ENCODE results near the gene MOXD1. TPM values are rescaled to one million over a fixed set of nuclear protein-coding genes. Genes with fewer than 3 reads are reported as not detected.
"Not testable (repeated sequence)": the region's sequence is repeated elsewhere in the genome, so short reads cannot be mapped to it uniquely, and the experiment has no call there.

Gene MOXD1
- total RNA-seq, 1 donor from 2014 or later, result 113 TPM

DNA sequence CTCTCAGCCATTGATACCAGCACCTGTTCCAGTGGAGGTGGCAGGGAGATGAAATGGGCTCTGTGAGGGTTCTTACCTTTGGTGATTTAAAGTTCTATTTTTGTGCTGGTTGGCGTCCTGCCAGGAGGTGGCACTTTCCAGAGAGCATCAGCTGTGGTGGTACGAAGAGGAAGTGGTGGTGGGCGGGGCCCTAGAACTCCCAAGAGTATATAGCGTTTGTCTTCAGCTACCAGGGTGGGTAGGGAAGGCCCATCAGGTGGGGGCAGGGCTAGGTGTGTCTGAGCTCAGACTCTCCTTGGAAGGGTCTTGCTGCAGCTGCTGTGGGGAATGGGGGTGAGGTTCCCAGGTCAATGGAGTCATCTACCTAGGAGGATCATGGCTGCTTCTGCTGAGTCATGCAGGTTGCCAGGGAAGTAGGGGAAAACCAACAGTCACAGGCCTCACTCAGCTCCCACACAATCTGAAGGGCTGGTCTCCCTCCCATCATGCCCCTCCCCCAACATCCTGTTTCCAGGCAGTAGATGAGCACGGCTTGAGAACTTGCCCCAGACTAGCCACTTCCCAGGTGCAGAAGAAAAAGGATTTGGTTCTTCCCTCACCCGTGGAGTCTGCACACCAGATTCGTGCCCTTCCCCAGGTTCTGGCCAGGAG lies 46.6 kb downstream of the MOXD1 start:
- DNase-seq (ENCODE audit: low spot score in 2 of 2, unreplicated experiment in 2 of 2), result no peak
- Mint-ChIP-seq H3K9me3 (peaks cover 53% of the 10 kb centered on the region), H3K4me3 (no peak overlapping the region), H3K4me1 (peaks cover 25% of the 10 kb centered on the region), H3K27me3 (ENCODE audit: low read depth) (no peaks in the 10 kb centered on the region), H3K27ac (no peak overlapping the region), H3K36me3 (peaks cover 58% of the 10 kb centered on the region)
- TF ChIP-seq CTCF (IDR thresholded peaks at IDR 0.05; ENCODE audit: unreplicated experiment), result no peak

- peaks cover 56% of the 10 kb centered on the region for H3K9me3 Mint-ChIP-seq
- not testable (repeated sequence) for H3K27me3 Mint-ChIP-seq (ENCODE audit: low read depth); DNase-seq (ENCODE audit: low spot score in 2 of 2, unreplicated experiment in 2 of 2); H3K4me3 Mint-ChIP-seq; H3K27ac Mint-ChIP-seq
- peaks cover 13% of the 10 kb centered on the region for H3K4me1 Mint-ChIP-seq
- H3K36me3 Mint-ChIP-seq, result peaks cover 61% of the 10 kb centered on the region
Measured at GRCh38 chr6:132351986-132352385, 49.3 kb downstream of the MOXD1 start.

DNA sequence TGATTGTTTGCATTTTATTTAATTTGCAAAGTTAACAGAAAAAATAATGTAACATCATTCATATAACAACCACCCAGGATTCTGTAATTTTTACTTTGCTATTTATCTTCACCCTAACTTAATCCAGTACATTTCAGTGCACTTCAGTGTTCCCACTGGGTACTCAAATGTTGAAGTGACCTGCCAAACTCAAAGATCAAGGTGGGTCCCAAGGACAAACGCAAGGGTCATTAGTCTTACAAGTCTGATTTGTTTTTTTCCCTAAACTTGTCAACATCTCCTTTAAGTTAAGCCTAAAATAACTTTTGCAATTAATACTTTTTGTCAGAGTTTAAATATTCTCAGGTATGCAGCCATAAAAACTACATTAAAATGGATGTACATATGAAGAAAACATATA lies 53.0 kb downstream of the MOXD1 start:
- no peaks in the 10 kb centered on the region for H3K27me3 Mint-ChIP-seq (ENCODE audit: low read depth)
- no peak for TF ChIP-seq CTCF (IDR thresholded peaks at IDR 0.05; ENCODE audit: unreplicated experiment)
- H3K9me3 Mint-ChIP-seq, result peaks cover 57% of the 10 kb centered on the region

DNA sequence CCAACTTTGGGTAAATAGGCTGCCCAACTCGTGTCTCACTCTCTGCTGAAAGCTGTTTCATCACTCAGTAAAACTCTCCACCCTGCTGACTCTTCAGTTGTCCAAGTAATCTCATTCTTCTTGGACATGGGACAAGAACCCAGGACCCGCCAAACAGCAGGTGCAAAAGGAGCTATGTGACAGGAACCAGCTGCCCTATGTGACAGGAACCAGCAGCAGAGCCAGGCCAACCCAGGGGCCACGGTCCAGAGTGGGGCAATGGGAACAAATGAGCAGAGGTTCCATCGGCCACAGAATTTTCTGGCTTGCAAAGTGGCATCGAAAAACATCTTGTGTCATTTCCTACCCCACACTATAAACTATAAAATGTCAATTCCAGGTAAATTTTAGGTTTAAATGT lies 56.5 kb downstream of the MOXD1 start:
- no peak overlapping the region for H3K4me3 Mint-ChIP-seq

More for the DNA sequence above, 53.0 kb downstream of the MOXD1 start:
- H3K4me1 Mint-ChIP-seq, result peaks cover 6% of the 10 kb centered on the region
- H3K4me3 Mint-ChIP-seq, result no peak overlapping the region
- H3K36me3 Mint-ChIP-seq, result peaks cover 59% of the 10 kb centered on the region
- no peak overlapping the region for H3K27ac Mint-ChIP-seq
- DNase-seq (ENCODE audit: low spot score in 2 of 2, unreplicated experiment in 2 of 2), result no peak

GRCh38 chr6:132341646-132342045 lies 59.6 kb downstream of the MOXD1 start:
- Mint-ChIP-seq H3K27me3 (ENCODE audit: low read depth) (no peaks in the 10 kb centered on the region), H3K36me3 (peaks cover 47% of the 10 kb centered on the region), H3K27ac (no peak overlapping the region), H3K4me1 (peaks cover 6% of the 10 kb centered on the region), H3K9me3 (peaks cover 36% of the 10 kb centered on the region), H3K4me3 (no peak overlapping the region)
- TF ChIP-seq CTCF (IDR thresholded peaks at IDR 0.05; ENCODE audit: unreplicated experiment), result no peak
- no peak for DNase-seq (ENCODE audit: low spot score in 2 of 2, unreplicated experiment in 2 of 2)

More for the DNA sequence above, 56.5 kb downstream of the MOXD1 start:
- Mint-ChIP-seq H3K4me1 (peaks cover 6% of the 10 kb centered on the region), H3K9me3 (peaks cover 40% of the 10 kb centered on the region), H3K36me3 (peaks cover 46% of the 10 kb centered on the region), H3K27ac (no peak overlapping the region), H3K27me3 (ENCODE audit: low read depth) (no peaks in the 10 kb centered on the region)
- TF ChIP-seq CTCF (IDR thresholded peaks at IDR 0.05; ENCODE audit: unreplicated experiment), result no peak
- no peak for DNase-seq (ENCODE audit: low spot score in 2 of 2, unreplicated experiment in 2 of 2)

DNA sequence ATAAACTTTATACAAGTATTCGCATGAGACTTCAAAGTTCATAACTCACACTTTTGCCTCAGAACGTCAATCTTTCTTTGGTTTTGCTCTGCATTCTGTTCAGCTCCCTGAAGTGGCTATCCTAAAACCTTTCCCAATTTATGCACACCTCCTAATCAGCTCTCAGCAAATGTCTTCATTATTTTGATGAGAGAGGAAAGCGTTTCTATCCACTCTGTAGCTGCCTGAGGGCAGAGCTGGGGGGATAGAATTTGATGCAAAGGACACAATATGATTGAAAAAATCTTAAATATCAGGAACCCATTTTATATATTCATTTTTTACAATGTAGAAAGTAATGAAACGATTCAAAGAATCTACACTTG lies 66.8 kb downstream of the MOXD1 start:
- H3K9me3 Mint-ChIP-seq, result peaks cover 11% of the 10 kb centered on the region
- peaks cover 17% of the 10 kb centered on the region for H3K4me1 Mint-ChIP-seq
- TF ChIP-seq CTCF (IDR thresholded peaks at IDR 0.05; ENCODE audit: unreplicated experiment), result no peak
- H3K27me3 Mint-ChIP-seq (ENCODE audit: low read depth), result no peaks in the 10 kb centered on the region
- no peak for DNase-seq (ENCODE audit: low spot score in 2 of 2, unreplicated experiment in 2 of 2)
- H3K27ac Mint-ChIP-seq, result no peak overlapping the region
- peaks cover 22% of the 10 kb centered on the region for H3K36me3 Mint-ChIP-seq
- H3K4me3 Mint-ChIP-seq, result no peak overlapping the region
